ENCODE data around the gene NCOA7. TPM values are rescaled to one million over a fixed set of nuclear protein-coding genes. Genes with fewer than 3 reads are reported as not detected.

The NCOA7 gene
- total RNA-seq, 1 donor from 2014 or later: 7.7 TPM

DNA sequence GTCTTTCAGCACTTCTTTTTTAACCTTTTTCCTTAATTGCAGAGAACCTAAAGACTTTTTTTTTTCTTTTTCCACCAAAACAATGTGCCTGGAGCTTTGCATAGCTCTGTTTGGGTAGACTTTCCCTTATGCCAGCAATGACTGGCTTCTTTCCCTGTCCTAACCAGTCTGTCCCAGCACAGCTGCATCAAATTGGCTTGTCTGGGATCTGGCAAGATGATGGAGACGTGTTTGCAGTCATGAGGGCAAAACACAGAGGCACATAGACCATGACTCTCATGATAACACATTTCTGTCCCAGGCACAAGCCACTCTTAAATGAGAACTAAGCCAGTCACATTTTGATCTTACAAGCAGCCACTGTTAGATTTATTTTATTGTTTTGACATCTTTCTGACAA lies 24.8 kb upstream of the NCOA7 start:
- no peak overlapping the region for H3K4me2 ChIP-seq
- no peaks in the 10 kb centered on the region for H3F3A ChIP-seq (ENCODE audit: low read depth)
- no peaks in the 10 kb centered on the region for H4K20me1 ChIP-seq (ENCODE audit: low read depth)
- no peak overlapping the region for H3K9ac ChIP-seq
- H3K4me1 Mint-ChIP-seq: peaks cover 3% of the 10 kb centered on the region
- no peak for TF ChIP-seq EZH2phosphoT487 (IDR thresholded peaks at IDR 0.05)
- TF ChIP-seq, protein P1, sequence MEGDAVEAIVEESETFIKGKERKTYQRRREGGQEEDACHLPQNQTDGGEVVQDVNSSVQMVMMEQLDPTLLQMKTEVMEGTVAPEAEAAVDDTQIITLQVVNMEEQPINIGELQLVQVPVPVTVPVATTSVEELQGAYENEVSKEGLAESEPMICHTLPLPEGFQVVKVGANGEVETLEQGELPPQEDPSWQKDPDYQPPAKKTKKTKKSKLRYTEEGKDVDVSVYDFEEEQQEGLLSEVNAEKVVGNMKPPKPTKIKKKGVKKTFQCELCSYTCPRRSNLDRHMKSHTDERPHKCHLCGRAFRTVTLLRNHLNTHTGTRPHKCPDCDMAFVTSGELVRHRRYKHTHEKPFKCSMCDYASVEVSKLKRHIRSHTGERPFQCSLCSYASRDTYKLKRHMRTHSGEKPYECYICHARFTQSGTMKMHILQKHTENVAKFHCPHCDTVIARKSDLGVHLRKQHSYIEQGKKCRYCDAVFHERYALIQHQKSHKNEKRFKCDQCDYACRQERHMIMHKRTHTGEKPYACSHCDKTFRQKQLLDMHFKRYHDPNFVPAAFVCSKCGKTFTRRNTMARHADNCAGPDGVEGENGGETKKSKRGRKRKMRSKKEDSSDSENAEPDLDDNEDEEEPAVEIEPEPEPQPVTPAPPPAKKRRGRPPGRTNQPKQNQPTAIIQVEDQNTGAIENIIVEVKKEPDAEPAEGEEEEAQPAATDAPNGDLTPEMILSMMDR (IDR thresholded peaks at IDR 0.05): no peak
- no peak for TF ChIP-seq EZH2 (IDR thresholded peaks at IDR 0.05)
- peaks cover 8% of the 10 kb centered on the region for H3K27me3 Mint-ChIP-seq (ENCODE audit: insufficient read depth, low read depth)
- peaks cover 3% of the 10 kb centered on the region for H3K9me3 Mint-ChIP-seq
- no peak overlapping the region for H3K4me3 ChIP-seq
- no peak overlapping the region for H2AFZ ChIP-seq (replicated peaks)
- H3K9me3 ChIP-seq (ENCODE audit: low read depth): no peaks in the 10 kb centered on the region
- no peaks in the 10 kb centered on the region for H3K36me3 ChIP-seq
- no peak for DNase-seq (ENCODE audit: low spot score)
- no peak overlapping the region for H3K4me3 Mint-ChIP-seq
- H3K79me2 ChIP-seq (ENCODE audit: low read depth): no peaks in the 10 kb centered on the region
- H3K4me1 ChIP-seq: no peaks in the 10 kb centered on the region
- H3K27ac Mint-ChIP-seq: no peak overlapping the region
- no peaks in the 10 kb centered on the region for H3K27me3 ChIP-seq
- H3K36me3 Mint-ChIP-seq: no peaks in the 10 kb centered on the region
- H3K27ac ChIP-seq: no peak overlapping the region

DNA sequence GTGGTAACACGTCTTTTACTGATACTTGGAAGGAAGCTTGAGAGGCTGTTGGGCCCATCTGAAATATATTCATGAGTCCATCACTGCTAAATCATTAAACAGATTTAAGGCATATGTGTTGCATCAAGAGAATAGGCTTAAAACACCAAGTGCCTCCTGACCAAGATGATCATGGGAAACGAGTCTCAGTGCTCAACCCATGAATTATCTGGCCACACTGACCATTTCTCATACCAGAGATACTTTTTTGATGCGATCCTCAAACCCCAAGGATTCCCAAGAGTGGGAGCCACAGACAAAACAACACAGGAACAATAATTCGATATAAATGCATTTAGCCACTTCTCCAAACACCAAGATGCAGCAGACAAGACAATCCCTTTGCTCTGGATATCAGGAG lies 24.1 kb upstream of the NCOA7 start:
- Histone ChIP-seq H3K9me3 (ENCODE audit: low read depth) (no peaks in the 10 kb centered on the region), H3K9ac (no peak overlapping the region), H3F3A (ENCODE audit: low read depth) (no peaks in the 10 kb centered on the region), H3K36me3 (no peaks in the 10 kb centered on the region), H3K4me3 (no peak overlapping the region), H3K27ac (no peak overlapping the region), H3K27me3 (no peaks in the 10 kb centered on the region), H2AFZ (replicated peaks) (no peak overlapping the region), H4K20me1 (ENCODE audit: low read depth) (no peaks in the 10 kb centered on the region), H3K4me1 (no peaks in the 10 kb centered on the region), H3K79me2 (ENCODE audit: low read depth) (no peaks in the 10 kb centered on the region), H3K4me2 (no peak overlapping the region)
- no peak for TF ChIP-seq EZH2 (IDR thresholded peaks at IDR 0.05)
- TF ChIP-seq, protein P1 (IDR thresholded peaks at IDR 0.05): no peak
- no peak for TF ChIP-seq EZH2phosphoT487 (IDR thresholded peaks at IDR 0.05)
- Mint-ChIP-seq H3K4me3 (no peak overlapping the region), H3K9me3 (peaks cover 3% of the 10 kb centered on the region), H3K36me3 (no peaks in the 10 kb centered on the region), H3K27me3 (ENCODE audit: insufficient read depth, low read depth) (peaks cover 8% of the 10 kb centered on the region), H3K4me1 (peaks cover 3% of the 10 kb centered on the region), H3K27ac (no peak overlapping the region)
- no peak for DNase-seq (ENCODE audit: low spot score)

DNA sequence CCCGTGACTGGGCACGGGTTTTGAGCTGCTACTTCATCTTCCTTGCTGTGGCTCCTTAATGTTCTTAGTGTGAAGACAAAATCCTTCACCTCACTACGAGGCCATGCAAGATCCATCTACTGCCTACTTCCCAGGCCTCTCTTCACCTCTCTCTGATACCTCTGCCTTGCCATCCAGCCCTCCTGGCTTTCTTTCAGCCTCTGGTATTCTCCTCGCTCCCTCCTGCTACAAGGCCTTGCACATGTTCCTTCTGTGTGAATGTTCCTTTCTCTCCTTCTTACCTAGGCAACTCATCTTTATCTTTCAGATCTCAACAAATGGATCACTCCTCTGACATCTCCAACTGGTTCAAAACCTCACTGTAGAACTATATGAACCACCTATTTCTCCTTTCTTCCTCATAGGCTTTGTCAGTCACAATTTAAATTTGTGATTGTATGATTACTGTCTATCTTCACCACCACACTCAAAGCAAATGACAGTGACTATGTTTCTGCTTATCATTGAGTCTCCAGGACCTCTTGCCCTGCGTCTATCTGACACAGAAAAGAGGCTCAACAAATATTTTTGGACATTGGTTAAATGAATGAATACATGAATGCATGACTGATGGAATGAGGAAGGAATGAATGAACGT lies 21.5 kb upstream of the NCOA7 start:
- no peaks in the 10 kb centered on the region for H4K20me1 ChIP-seq (ENCODE audit: low read depth)
- H3K9ac ChIP-seq: no peak overlapping the region
- Mint-ChIP-seq H3K27me3 (ENCODE audit: insufficient read depth, low read depth) (peaks cover 8% of the 10 kb centered on the region), H3K9me3 (peaks cover 6% of the 10 kb centered on the region), H3K27ac (no peak overlapping the region), H3K4me1 (peaks cover under 1% of the 10 kb centered on the region), H3K36me3 (no peaks in the 10 kb centered on the region), H3K4me3 (no peak overlapping the region)
- no peaks in the 10 kb centered on the region for H3K27me3 ChIP-seq
- no peak overlapping the region for H3K27ac ChIP-seq
- H3K9me3 ChIP-seq (ENCODE audit: low read depth): no peaks in the 10 kb centered on the region
- H2AFZ ChIP-seq (replicated peaks): peak overlapping the region; percentile 13
- TF ChIP-seq EZH2 (IDR thresholded peaks at IDR 0.05): no peak
- TF ChIP-seq, protein P1 (IDR thresholded peaks at IDR 0.05): no peak
- no peak for TF ChIP-seq EZH2phosphoT487 (IDR thresholded peaks at IDR 0.05)
- H3K4me2 ChIP-seq: no peak overlapping the region
- no peaks in the 10 kb centered on the region for H3F3A ChIP-seq (ENCODE audit: low read depth)
- H3K4me1 ChIP-seq: no peaks in the 10 kb centered on the region
- H3K79me2 ChIP-seq (ENCODE audit: low read depth): no peaks in the 10 kb centered on the region
- no peak overlapping the region for H3K4me3 ChIP-seq
- no peak for DNase-seq (ENCODE audit: low spot score)
- H3K36me3 ChIP-seq: no peaks in the 10 kb centered on the region
